ENCODE data around the gene HOMER2.
"Not testable (repeated sequence)": the region's sequence is repeated elsewhere in the genome, so short reads cannot be mapped to it uniquely, and the experiment has no call there.

The HOMER2 gene

GRCh38 chr15:82892573-82892972 is 59.9 kb downstream of the HOMER2 start:
- no peak for DNase-seq

GRCh38 chr15:82890995-82891390 is 61.5 kb downstream of the HOMER2 start:
- no peak for DNase-seq

- DNase-seq = no peak
Measured at GRCh38 chr15:82890338-82890994, 62.1 kb downstream of the HOMER2 start.

- no peak for DNase-seq
Measured at GRCh38 chr15:82882273-82882928, 70.1 kb downstream of the HOMER2 start.

DNA sequence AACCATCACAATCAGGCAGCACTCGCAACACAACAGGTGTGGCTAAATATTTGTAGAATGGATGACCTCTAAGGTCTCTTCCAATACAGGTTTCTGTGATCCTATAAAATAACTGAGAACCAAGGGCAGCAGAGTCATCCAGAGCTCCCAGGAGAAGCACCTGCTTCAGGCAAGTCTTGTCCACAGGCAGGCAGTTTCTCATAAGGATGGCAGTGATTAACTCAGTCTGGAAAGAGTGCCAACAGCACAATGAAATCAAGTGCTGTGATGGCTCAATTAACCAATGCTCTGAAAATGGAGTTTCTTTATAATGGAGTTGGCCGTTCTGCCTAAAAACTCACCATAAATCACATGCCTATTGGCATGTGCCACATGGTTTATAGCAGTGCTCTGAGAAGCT is 70.8 kb downstream of the HOMER2 start:
- DNase-seq = no peak

DNA sequence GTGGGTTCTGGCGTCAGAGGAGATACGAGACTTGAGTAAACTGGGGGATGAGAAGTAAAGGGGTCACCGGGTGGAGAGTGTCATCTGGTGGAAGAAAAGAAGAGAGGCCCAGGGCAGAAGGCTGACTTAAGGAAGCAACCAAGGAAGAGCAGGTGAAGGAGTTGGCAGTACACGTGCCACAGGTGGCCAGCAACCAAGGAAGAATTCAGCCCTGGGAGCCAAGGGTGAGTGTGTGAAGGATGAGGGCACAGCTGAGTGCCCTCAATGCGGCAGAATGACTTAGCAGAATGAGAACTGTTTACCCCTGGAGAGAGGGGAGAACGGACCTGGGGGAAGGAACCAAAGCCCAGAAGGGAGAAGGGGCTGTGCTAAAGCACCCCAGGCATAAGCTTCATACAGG is 71.8 kb downstream of the HOMER2 start:
- no peak for DNase-seq

GRCh38 chr15:82878325-82878724 is 74.2 kb downstream of the HOMER2 start:
- DNase-seq = no peak

- DNase-seq = no peak
Measured at GRCh38 chr15:82877825-82878224, 74.7 kb downstream of the HOMER2 start.

- no peak for DNase-seq
Measured at GRCh38 chr15:82875411-82876003, 77.0 kb downstream of the HOMER2 start.

DNA sequence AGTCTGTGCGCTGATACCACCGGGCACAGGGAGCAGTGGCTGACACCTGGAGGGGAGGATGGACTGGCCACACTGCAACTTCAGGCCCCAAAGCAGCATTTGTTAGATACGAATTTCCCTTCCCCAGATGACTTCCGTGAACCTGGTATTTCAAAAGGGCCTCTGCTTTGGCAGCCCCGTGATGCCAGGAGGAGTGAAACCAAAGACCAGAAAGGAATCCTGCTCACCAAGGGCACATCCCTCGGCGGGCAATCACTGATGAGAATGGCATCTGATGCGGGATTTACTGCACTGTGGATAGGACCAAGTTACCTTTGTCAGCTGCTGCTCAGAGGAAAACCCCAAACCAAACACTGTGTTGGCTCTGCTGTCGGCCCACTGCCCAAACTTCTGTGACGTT is 77.6 kb downstream of the HOMER2 start:
- no peak for DNase-seq

DNA sequence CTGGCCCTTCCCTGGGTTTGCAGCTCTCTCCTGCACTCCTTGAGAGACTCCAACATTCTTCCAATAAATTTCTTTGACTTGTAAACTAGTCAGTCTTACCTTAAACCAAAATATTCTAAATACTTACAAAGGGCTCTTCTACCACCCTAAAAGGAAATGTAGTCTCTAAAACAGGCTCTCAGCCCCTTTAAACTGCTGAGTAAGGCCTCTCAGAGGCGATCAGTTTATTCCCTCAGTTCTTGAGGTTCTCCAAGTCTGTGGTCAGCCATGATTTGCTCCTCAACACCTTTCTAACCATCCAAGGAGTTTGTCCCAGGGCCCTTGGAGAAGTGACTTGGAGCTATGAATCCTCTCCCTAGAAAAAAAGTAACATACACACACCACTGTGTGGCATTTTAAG is 78.3 kb downstream of the HOMER2 start:
- DNase-seq = no peak

DNA sequence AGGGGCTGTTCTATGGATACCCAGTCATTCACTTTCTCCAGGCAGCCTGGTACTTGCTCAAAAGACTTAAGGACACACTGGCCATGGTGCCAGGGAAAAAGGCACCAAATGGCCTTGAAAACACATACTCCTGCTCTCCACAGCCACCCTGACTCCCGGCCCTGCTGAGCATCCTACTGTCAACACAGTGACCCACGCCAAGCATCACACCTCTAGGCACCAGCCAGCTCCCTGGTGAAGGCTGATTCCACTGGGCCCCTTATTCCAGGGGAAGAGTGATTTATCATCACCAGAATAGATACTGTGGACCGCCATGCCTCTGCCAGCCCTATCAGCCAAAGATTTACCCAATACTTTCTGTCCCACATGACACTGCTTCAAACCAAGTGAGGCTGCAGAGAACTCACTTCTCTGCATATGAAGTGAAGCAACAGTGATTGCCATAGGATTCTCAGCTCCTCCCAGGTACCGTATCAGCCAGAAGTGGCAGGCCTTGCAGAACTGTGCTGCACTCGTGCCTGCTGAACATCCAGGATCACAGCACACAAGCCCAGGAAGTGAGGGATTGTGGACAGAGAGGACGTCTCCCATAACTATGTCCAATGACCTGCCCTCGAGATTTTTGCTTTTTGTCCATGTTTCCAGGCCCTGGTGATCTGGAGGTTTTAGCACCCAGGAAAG is 79.4 kb downstream of the HOMER2 start:
- DNase-seq = no peak

GRCh38 chr15:82871832-82872484 is 80.6 kb downstream of the HOMER2 start:
- peak; percentile 6 to 19 for DNase-seq

GRCh38 chr15:82871358-82871757 is 81.2 kb downstream of the HOMER2 start:
- DNase-seq = peak; percentile 59 to 60

GRCh38 chr15:82870727-82871320 is 81.7 kb downstream of the HOMER2 start:
- DNase-seq = peak; percentile 59 to 72

DNA sequence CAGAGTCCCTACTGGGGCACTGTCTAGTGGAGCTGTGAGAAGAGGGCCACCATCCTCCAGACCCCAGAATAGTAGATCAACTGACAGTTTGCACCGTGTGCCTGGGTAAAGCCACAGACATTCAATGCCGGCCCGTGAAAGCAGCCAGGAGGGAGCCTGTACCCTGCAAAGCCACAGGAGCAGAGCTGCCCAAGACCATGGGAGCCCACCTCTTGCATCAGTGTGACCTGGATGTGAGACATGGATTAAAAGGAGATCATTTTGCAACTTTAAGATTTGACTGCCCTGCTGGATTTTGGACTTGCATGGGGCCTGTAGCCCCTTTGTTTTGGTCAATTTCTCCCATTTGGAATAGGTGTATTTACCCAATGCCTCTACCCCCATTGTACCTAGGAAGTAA is 86.5 kb downstream of the HOMER2 start:
- DNase-seq = not testable (repeated sequence)

DNA sequence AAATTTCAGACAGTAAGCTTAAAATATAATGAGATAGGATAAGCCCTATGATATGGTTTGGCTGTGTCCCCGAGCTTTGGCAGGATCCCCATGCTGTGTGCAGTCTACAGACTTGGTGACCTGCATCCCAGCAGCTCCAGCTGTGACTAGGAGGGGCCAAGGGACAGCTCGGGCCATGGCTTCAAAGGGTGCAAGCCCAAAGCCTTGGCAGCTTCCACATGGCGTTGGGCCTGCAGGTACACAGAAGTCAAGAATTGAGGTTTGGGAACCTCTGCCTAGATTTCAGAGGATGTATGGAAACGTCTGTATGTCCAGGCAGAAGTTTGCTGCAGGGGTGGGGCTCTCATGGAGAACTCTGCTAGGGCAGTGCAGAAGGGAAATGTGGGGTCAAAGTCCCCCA is 86.9 kb downstream of the HOMER2 start:
- not testable (repeated sequence) for DNase-seq

DNA sequence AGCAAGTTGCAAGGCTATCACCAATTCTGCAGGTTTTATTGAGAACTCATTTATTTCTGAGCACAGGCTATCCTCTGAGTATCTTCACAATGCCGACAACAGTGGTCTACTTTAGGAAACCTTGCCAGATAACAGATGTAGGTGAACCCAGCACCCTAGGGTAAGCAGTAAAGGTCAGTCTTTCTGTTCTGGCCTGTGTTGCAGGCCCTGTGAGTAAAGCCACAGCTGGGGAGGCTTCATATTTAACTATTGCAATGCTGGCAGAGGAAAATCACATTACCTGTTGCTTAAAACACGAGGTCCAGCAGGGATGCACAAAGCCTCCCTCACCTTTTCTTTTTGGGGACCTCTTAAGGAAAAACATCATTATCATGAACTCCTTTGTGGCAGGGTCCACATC is 87.6 kb downstream of the HOMER2 start:
- no peak for DNase-seq

DNA sequence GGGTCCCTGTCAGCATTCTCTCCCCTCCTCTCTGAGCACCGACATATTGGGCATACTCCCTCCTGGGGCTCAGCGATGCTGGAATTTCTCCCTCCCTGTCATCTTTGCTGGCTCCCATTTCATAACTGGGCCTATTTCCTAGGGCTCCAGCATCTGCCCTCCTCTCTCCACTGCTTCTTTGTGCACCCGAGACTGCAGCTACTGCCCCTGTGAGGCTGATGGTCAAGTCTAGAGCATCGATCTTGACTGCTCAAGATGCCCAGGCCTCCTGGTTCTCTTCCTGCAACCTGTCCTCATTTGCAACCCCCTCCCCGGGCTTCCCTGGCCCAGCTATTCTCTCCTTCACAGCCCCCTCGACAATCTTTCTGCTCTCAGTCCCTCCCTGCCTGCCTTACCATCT is 89.6 kb downstream of the HOMER2 start:
- DNase-seq = no peak

GRCh38 chr15:82858932-82859331 is 93.6 kb downstream of the HOMER2 start:
- no peak for DNase-seq

DNA sequence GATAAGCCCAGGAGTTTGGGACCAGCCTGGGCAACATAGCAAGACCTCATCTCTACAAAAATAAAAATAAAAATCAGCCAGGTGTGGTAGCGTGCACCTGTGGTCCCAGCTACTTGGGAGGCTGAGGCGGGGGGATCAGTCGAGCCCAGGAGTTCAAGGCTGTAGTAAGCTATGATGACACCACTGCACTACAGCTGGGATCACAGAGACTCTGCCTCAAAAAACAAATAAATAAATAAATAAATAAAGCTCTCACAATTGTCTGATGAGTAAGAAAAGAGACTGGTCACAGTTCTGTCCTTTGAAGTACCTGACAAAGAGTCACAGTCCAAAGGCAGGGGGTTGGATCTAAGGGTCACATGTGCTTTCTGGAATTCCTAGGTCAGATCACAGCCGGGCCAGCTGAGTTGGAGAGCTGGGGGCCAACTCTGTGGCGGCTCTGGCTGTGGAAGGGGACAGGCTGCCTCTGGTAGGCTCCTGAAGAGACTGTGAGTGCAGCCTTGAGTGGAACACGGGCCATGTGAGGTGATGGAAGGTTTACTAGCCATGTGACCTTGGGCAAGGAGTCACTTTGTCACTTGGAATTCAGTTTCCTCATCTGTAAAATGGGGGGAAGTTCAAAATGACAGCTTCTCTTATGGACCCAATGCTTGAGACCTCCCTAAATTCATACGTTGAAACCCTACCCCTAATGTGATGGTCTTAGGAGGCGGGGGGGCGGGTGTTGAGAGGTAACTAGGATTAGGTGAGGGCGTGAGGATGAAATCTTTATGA is 95.9 kb downstream of the HOMER2 start:
- no peak for DNase-seq
